ENCODE data around the gene GATB. TPM values are rescaled to one million over a fixed set of nuclear protein-coding genes. Genes with fewer than 3 reads are reported as not detected.

Gene GATB
- total RNA-seq, 1 experiment from 2014 or later: 21.2 TPM

- no peaks in the 10 kb centered on the region; a peak in 3 of 7 replicates for H3K36me3 Mint-ChIP-seq (ENCODE audit: insufficient read depth in 1 of 3, low read depth in 3 of 3)
- H3K14ac ChIP-seq (ENCODE audit: insufficient read depth, low read length): no peak overlapping the region
- H3K9me3 Mint-ChIP-seq: no peaks in the 10 kb centered on the region
- H2BK120ac ChIP-seq (ENCODE audit: low read depth, low read length, poor library complexity, severe bottlenecking): no peak overlapping the region
- H2BK12ac ChIP-seq (ENCODE audit: insufficient read length, low read depth, low read length): no peak overlapping the region
- H2AFZ ChIP-seq (ENCODE audit: low read length): no peak overlapping the region
- H4K91ac ChIP-seq (ENCODE audit: insufficient read length, low read depth, low read length): no peak overlapping the region
- no peak overlapping the region for H3K27ac ChIP-seq (ENCODE audit: insufficient read length, low read depth, low read length)
- H3K9me3 ChIP-seq (ENCODE audit: control insufficient read depth, low read depth, low read length): no peaks in the 10 kb centered on the region
- H2BK5ac ChIP-seq (ENCODE audit: insufficient read length, low read length): no peak overlapping the region
- no peak overlapping the region for H3K23ac ChIP-seq (ENCODE audit: insufficient read length, low read depth, low read length)
- no peaks in the 10 kb centered on the region for H3K23me2 ChIP-seq (ENCODE audit: insufficient read length, low read depth, low read length, poor library complexity, severe bottlenecking)
- H4K20me1 ChIP-seq (ENCODE audit: control insufficient read depth, insufficient read depth, insufficient read length): no peaks in the 10 kb centered on the region
- H3K27me3 ChIP-seq (ENCODE audit: insufficient read depth, low read length): no peaks in the 10 kb centered on the region
- no peaks in the 10 kb centered on the region for H3K27me3 Mint-ChIP-seq (ENCODE audit: low read depth)
- no peaks in the 10 kb centered on the region for H3K79me1 ChIP-seq (ENCODE audit: insufficient read depth, low read depth, low read length, poor library complexity, severe bottlenecking)
- H3K4me2 ChIP-seq (ENCODE audit: insufficient read depth, insufficient read length, low read length): no peak overlapping the region
- H3T11ph ChIP-seq (ENCODE audit: low read length): no peak overlapping the region
- no CpG with 5 or more reads among the region's 14 CpGs for WGBS (ENCODE audit: extremely low coverage, insufficient read length, low lambda C conversion rate)
- no peak overlapping the region for H3K9ac ChIP-seq (ENCODE audit: extremely low read depth, insufficient read length, low read length)
- no peak overlapping the region for H4K8ac ChIP-seq (replicated peaks; ENCODE audit: insufficient read length, low read depth, low read length)
- peaks cover 24 to 28% of the 10 kb centered on the region in 2 experiments for H3K4me1 Mint-ChIP-seq
- no peak overlapping the region for H3K18ac ChIP-seq (ENCODE audit: insufficient read length, low read depth, low read length)
- H3K27ac Mint-ChIP-seq: no peak overlapping the region
- H3K56ac ChIP-seq (ENCODE audit: insufficient read length, low read depth, low read length): no peak overlapping the region
- no peak overlapping the region for H2BK15ac ChIP-seq (ENCODE audit: low read depth, low read length)
- H3K4me1 ChIP-seq (ENCODE audit: insufficient read depth, low read length): no peaks in the 10 kb centered on the region
- no peak overlapping the region for H3K4me3 Mint-ChIP-seq
- no peak overlapping the region for H2AK5ac ChIP-seq (ENCODE audit: insufficient read length, low read length)
- TF ChIP-seq CTCF (conservative IDR thresholded peaks at IDR 0.05): no peak
- no peaks in the 10 kb centered on the region for H3K79me2 ChIP-seq (ENCODE audit: insufficient read depth, low read length)
- no peak overlapping the region for H3K4ac ChIP-seq (ENCODE audit: low read depth, low read length)
- H2BK20ac ChIP-seq (ENCODE audit: low read depth, low read length, poor library complexity, severe bottlenecking): no peak overlapping the region
- no peak overlapping the region for H4K5ac ChIP-seq (ENCODE audit: insufficient read length, low read depth, low read length)
- DNase-seq: no peak
These were observed 87.8 kb downstream of the GATB start for GRCh38 chr4:151672996-151673395.

Data from H9 (cell line).